ENCODE measurements around the gene IKZF5. TPM values are rescaled to one million over a fixed set of nuclear protein-coding genes. Genes with fewer than 3 reads are reported as not detected.
A peak's percentile ranks its signal among the peaks of the same experiment; 100 is the strongest.

The IKZF5 gene
- polyA plus RNA-seq (2013, experiment 1 of 2): 9.4 TPM
- polyA plus RNA-seq (2013, experiment 2 of 2): 8.1 TPM

- H3K4me1 ChIP-seq (ENCODE audit: insufficient read depth, low read length): peaks cover 14% of the 10 kb centered on the region
- H3K9ac ChIP-seq (ENCODE audit: low read depth, low read length): peak within 1 kb of the TSS; percentile 88
- H3K27me3 ChIP-seq (ENCODE audit: insufficient read depth, low read length): peaks cover 21% of the 10 kb centered on the region
- under 1% methylated on average over 68 of the region's 68 CpGs for WGBS
- H3K9me3 ChIP-seq (ENCODE audit: insufficient read depth, low read depth, low read length): no peaks in the 10 kb centered on the region
- no peaks in the 10 kb centered on the region for H3K36me3 ChIP-seq (ENCODE audit: insufficient read depth, low read length)
- H3K27ac ChIP-seq (ENCODE audit: low read depth, low read length): peak within 1 kb of the TSS; percentile 69; the same call in 1 of the 2 replicates
- H3K4me3 ChIP-seq (ENCODE audit: low read length): peak within 1 kb of the TSS; percentile 85
Measured at GRCh38 chr10:123008355-123009104, at the start of gene IKZF5, which contains the start of gene ACADSB. Gene IKZF5 (minus strand): TSS chr10:123008795. CDS start chr10:122998625, 10,170 bp downstream. Gene ACADSB (plus strand): TSS chr10:123009006. CDS start chr10:123009030, 24 bp downstream.

GRCh38 chr10:123057968-123058367, 49.4 kb upstream of the IKZF5 start:
- Histone ChIP-seq H3K4me3 (ENCODE audit: low read length) (no peak overlapping the region), H3K27ac (ENCODE audit: low read depth, low read length) (no peak overlapping the region), H3K27me3 (ENCODE audit: insufficient read depth, low read length) (no peaks in the 10 kb centered on the region), H3K9ac (ENCODE audit: low read depth, low read length) (no peak overlapping the region), H3K9me3 (ENCODE audit: insufficient read depth, low read depth, low read length) (no peaks in the 10 kb centered on the region), H3K36me3 (ENCODE audit: insufficient read depth, low read length) (no peaks in the 10 kb centered on the region; the same call in 1 of the 2 replicates), H3K4me1 (ENCODE audit: insufficient read depth, low read length) (no peaks in the 10 kb centered on the region)
- WGBS: 95% methylated on average over 3 of the region's 3 CpGs

- Histone ChIP-seq H3K9me3 (ENCODE audit: insufficient read depth, low read depth, low read length) (no peaks in the 10 kb centered on the region), H3K4me1 (ENCODE audit: insufficient read depth, low read length) (no peaks in the 10 kb centered on the region), H3K27ac (ENCODE audit: low read depth, low read length) (no peak overlapping the region), H3K4me3 (ENCODE audit: low read length) (no peak overlapping the region), H3K9ac (ENCODE audit: low read depth, low read length) (no peak overlapping the region), H3K27me3 (ENCODE audit: insufficient read depth, low read length) (no peaks in the 10 kb centered on the region), H3K36me3 (ENCODE audit: insufficient read depth, low read length) (peaks cover 19% of the 10 kb centered on the region)
- WGBS: 89% methylated on average over 4 of the region's 4 CpGs
Measured at GRCh38 chr10:123045961-123046731, 37.6 kb upstream of the IKZF5 start.

- Histone ChIP-seq H3K9ac (ENCODE audit: low read depth, low read length) (no peak overlapping the region), H3K36me3 (ENCODE audit: insufficient read depth, low read length) (peaks cover 15% of the 10 kb centered on the region), H3K27me3 (ENCODE audit: insufficient read depth, low read length) (no peaks in the 10 kb centered on the region), H3K27ac (ENCODE audit: low read depth, low read length) (no peak overlapping the region), H3K9me3 (ENCODE audit: insufficient read depth, low read depth, low read length) (no peaks in the 10 kb centered on the region), H3K4me3 (ENCODE audit: low read length) (no peak overlapping the region), H3K4me1 (ENCODE audit: insufficient read depth, low read length) (no peaks in the 10 kb centered on the region)
- 91% methylated on average over 1 of the region's 2 CpGs for WGBS
Measured at GRCh38 chr10:123044391-123044790, 35.8 kb upstream of the IKZF5 start.

GRCh38 chr10:123043409-123043925, 34.9 kb upstream of the IKZF5 start:
- H3K4me3 ChIP-seq (ENCODE audit: low read length): no peak overlapping the region
- H3K4me1 ChIP-seq (ENCODE audit: insufficient read depth, low read length): no peaks in the 10 kb centered on the region
- no peak overlapping the region for H3K9ac ChIP-seq (ENCODE audit: low read depth, low read length)
- 19% methylated on average over 5 of the region's 5 CpGs for WGBS
- H3K36me3 ChIP-seq (ENCODE audit: insufficient read depth, low read length): peaks cover 10% of the 10 kb centered on the region; the same call in 1 of the 2 replicates
- H3K27ac ChIP-seq (ENCODE audit: low read depth, low read length): no peak overlapping the region
- H3K9me3 ChIP-seq (ENCODE audit: insufficient read depth, low read depth, low read length): no peaks in the 10 kb centered on the region
- no peaks in the 10 kb centered on the region for H3K27me3 ChIP-seq (ENCODE audit: insufficient read depth, low read length)

GRCh38 chr10:123042708-123043408, 34.3 kb upstream of the IKZF5 start:
- WGBS: 84% methylated on average over 11 of the region's 12 CpGs
- Histone ChIP-seq H3K4me1 (ENCODE audit: insufficient read depth, low read length) (no peaks in the 10 kb centered on the region), H3K9ac (ENCODE audit: low read depth, low read length) (no peak overlapping the region), H3K36me3 (ENCODE audit: insufficient read depth, low read length) (peaks cover 10% of the 10 kb centered on the region; the same call in 1 of the 2 replicates), H3K27me3 (ENCODE audit: insufficient read depth, low read length) (no peaks in the 10 kb centered on the region), H3K9me3 (ENCODE audit: insufficient read depth, low read depth, low read length) (no peaks in the 10 kb centered on the region), H3K4me3 (ENCODE audit: low read length) (no peak overlapping the region), H3K27ac (ENCODE audit: low read depth, low read length) (no peak overlapping the region)

GRCh38 chr10:123039632-123039930, 31.0 kb upstream of the IKZF5 start:
- Histone ChIP-seq H3K9ac (ENCODE audit: low read depth, low read length) (no peak overlapping the region), H3K27ac (ENCODE audit: low read depth, low read length) (no peak overlapping the region), H3K4me1 (ENCODE audit: insufficient read depth, low read length) (no peaks in the 10 kb centered on the region), H3K4me3 (ENCODE audit: low read length) (no peak overlapping the region), H3K36me3 (ENCODE audit: insufficient read depth, low read length) (peaks cover 3% of the 10 kb centered on the region), H3K9me3 (ENCODE audit: insufficient read depth, low read depth, low read length) (no peaks in the 10 kb centered on the region), H3K27me3 (ENCODE audit: insufficient read depth, low read length) (no peaks in the 10 kb centered on the region)

- peaks cover 6% of the 10 kb centered on the region for H3K36me3 ChIP-seq (ENCODE audit: insufficient read depth, low read length)
- WGBS: 77% methylated on average over 18 of the region's 18 CpGs
Measured at GRCh38 chr10:123038782-123039631, 30.4 kb upstream of the IKZF5 start.

GRCh38 chr10:123035467-123036086, 27.0 kb upstream of the IKZF5 start:
- H3K9me3 ChIP-seq (ENCODE audit: insufficient read depth, low read depth, low read length): no peaks in the 10 kb centered on the region
- H3K36me3 ChIP-seq (ENCODE audit: insufficient read depth, low read length): peaks cover 6% of the 10 kb centered on the region
- H3K4me3 ChIP-seq (ENCODE audit: low read length): no peak overlapping the region
- no peak overlapping the region for H3K9ac ChIP-seq (ENCODE audit: low read depth, low read length)
- no peak overlapping the region for H3K27ac ChIP-seq (ENCODE audit: low read depth, low read length)
- H3K4me1 ChIP-seq (ENCODE audit: insufficient read depth, low read length): no peaks in the 10 kb centered on the region
- H3K27me3 ChIP-seq (ENCODE audit: insufficient read depth, low read length): no peaks in the 10 kb centered on the region
- 92% methylated on average over 8 of the region's 8 CpGs for WGBS

More at GRCh38 chr10:123038782-123039631, 30.4 kb upstream of the IKZF5 start:
- H3K9me3 ChIP-seq (ENCODE audit: insufficient read depth, low read depth, low read length): no peaks in the 10 kb centered on the region
- H3K4me1 ChIP-seq (ENCODE audit: insufficient read depth, low read length): no peaks in the 10 kb centered on the region
- H3K27me3 ChIP-seq (ENCODE audit: insufficient read depth, low read length): no peaks in the 10 kb centered on the region
- no peak overlapping the region for H3K9ac ChIP-seq (ENCODE audit: low read depth, low read length)
- no peak overlapping the region for H3K27ac ChIP-seq (ENCODE audit: low read depth, low read length)
- H3K4me3 ChIP-seq (ENCODE audit: low read length): no peak overlapping the region

- Histone ChIP-seq H3K9ac (ENCODE audit: low read depth, low read length) (no peak overlapping the region), H3K27me3 (ENCODE audit: insufficient read depth, low read length) (no peaks in the 10 kb centered on the region), H3K4me1 (ENCODE audit: insufficient read depth, low read length) (no peaks in the 10 kb centered on the region), H3K36me3 (ENCODE audit: insufficient read depth, low read length) (peaks cover 6% of the 10 kb centered on the region), H3K27ac (ENCODE audit: low read depth, low read length) (no peak overlapping the region), H3K9me3 (ENCODE audit: insufficient read depth, low read depth, low read length) (no peaks in the 10 kb centered on the region), H3K4me3 (ENCODE audit: low read length) (no peak overlapping the region)
Measured at GRCh38 chr10:123034332-123034731, 25.7 kb upstream of the IKZF5 start.
